Activated CD8-positive, alpha-beta T cell treated with anti-CD3 and anti-CD28 coated beads for 36 hours (primary cell): ENCODE data around the gene JADE2. TPM values are rescaled to one million over a fixed set of nuclear protein-coding genes. Genes with fewer than 3 reads are reported as not detected.

Source experiments
- ATAC-seq: fragments of 200-7000 bp; cut with Tn5 transposase; one replicate; pipeline ENCODE4 v1.10.0; 2021; ENCODE audit warnings: mild to moderate bottlenecking, moderate library complexity
- CTCF ChIA-PET: fragments of 350-600 bp; sonication (Branson Sonifier 250); formaldehyde crosslinking; loops from one replicate; lab custom pipeline; 2021; ENCODE audit warnings: antibody characterized with exemption; lab: Charles Lee
- POLR2A ChIA-PET: fragments of 350-600 bp; sonication (Branson Sonifier 250); formaldehyde crosslinking; loops from one replicate; lab custom pipeline; 2021; ENCODE audit warnings: antibody characterized with exemption; lab: Charles Lee
- DNase-seq: peaks from one replicate; pipeline ENCODE4 v3.0.0-alpha.2; 2020
- H3K27ac Mint-ChIP-seq: one replicate; pipeline ENCODE4 v1.8.0; 2021; ENCODE audit warnings: mild to moderate bottlenecking, mixed read lengths
- H3K27me3 Mint-ChIP-seq: one replicate; pipeline ENCODE4 v1.8.0; 2021; ENCODE audit warnings: mixed read lengths
- H3K36me3 Mint-ChIP-seq: one replicate; pipeline ENCODE4 v1.8.0; 2021; ENCODE audit warnings: low read depth, mixed read lengths
- H3K4me1 Mint-ChIP-seq: one replicate; pipeline ENCODE4 v1.8.0; 2021; ENCODE audit warnings: low read depth, mixed read lengths
- H3K4me3 Mint-ChIP-seq: one replicate; pipeline ENCODE4 v1.8.0; 2021; ENCODE audit warnings: mild to moderate bottlenecking, moderate library complexity, mixed read lengths
- H3K9me3 Mint-ChIP-seq: one replicate; pipeline ENCODE4 v1.8.0; 2021; ENCODE audit warnings: mixed read lengths
- CTCF ChIP-seq: fragments of 200-600 bp; IDR thresholded peaks from one replicate; pipeline ENCODE4 v1.8.0; 2022; ENCODE audit warnings: antibody characterized with exemption, mild to moderate bottlenecking
- intact Hi-C: fragments of 100-400 bp; cut with micrococcal nuclease; formaldehyde crosslinking; loops from one replicate; pipeline ENCODE4 v1.10.0; 2022
- total RNA-seq, 2 experiments: library from RNA; stranded (reverse); gene quantifications; one replicate each; pipeline ENCODE4 v1.2.3, GENCODE V29; 2021

Gene JADE2
- total RNA-seq, 2 experiments from 2014 or later: 58.7 to 61.2 TPM

GRCh38 chr5:134611515-134611914 lies 86.0 kb downstream of the JADE2 start:
- ChIA-PET POLR2A (no interaction called here), CTCF (no interaction called here)
- ATAC-seq: no peak
- Mint-ChIP-seq H3K4me1 (peaks cover 20% of the 10 kb centered on the region), H3K9me3 (no peaks in the 10 kb centered on the region), H3K36me3 (peaks cover 39% of the 10 kb centered on the region), H3K27me3 (no peaks in the 10 kb centered on the region), H3K4me3 (no peak overlapping the region), H3K27ac (no peak overlapping the region)
- intact Hi-C loops: no loop called here
- no peak for TF ChIP-seq CTCF
- DNase-seq: no peak

GRCh38 chr5:134614450-134615085 lies 89.1 kb downstream of the JADE2 start:
- no peaks in the 10 kb centered on the region for H3K27me3 Mint-ChIP-seq
- DNase-seq (no peak), ATAC-seq (no peak)
- intact Hi-C loops: no loop called here
- peak overlapping the region; percentile 2 for H3K27ac Mint-ChIP-seq
- no peak for TF ChIP-seq CTCF
- ChIA-PET POLR2A (interaction anchor here (0.6 kb wide), 1 partner anchor 14 kb away, joined by 3 read pairs; no protein-coding TSS in a partner anchor), CTCF (interaction anchor here (1.2 to 2.0 kb wide), 4 partner anchors 9 to 36 kb away, joined by 3 to 4 read pairs (median 4); no protein-coding TSS in a partner anchor)
- H3K9me3 Mint-ChIP-seq: no peaks in the 10 kb centered on the region
- H3K4me3 Mint-ChIP-seq: no peak overlapping the region
- peaks cover 7% of the 10 kb centered on the region for H3K4me1 Mint-ChIP-seq
- H3K36me3 Mint-ChIP-seq: peaks cover 29% of the 10 kb centered on the region

GRCh38 chr5:134620634-134621033 lies 95.2 kb downstream of the JADE2 start:
- intact Hi-C loops: no loop called here
- ATAC-seq (no peak), DNase-seq (no peak)
- Mint-ChIP-seq H3K4me1 (peaks cover 12% of the 10 kb centered on the region), H3K27me3 (no peaks in the 10 kb centered on the region), H3K4me3 (no peak overlapping the region), H3K27ac (no peak overlapping the region), H3K9me3 (no peaks in the 10 kb centered on the region), H3K36me3 (peaks cover 21% of the 10 kb centered on the region)
- CTCF ChIA-PET: interaction anchor here (1.0 to 1.1 kb wide), 3 partner anchors 16 to 33 kb away, joined by 3 to 4 read pairs (median 3); no protein-coding TSS in a partner anchor
- TF ChIP-seq CTCF: no peak
- POLR2A ChIA-PET: interaction anchor here (0.6 to 1.0 kb wide), 3 partner anchors 9 to 95 kb away, joined by 3 to 5 read pairs (median 5); no protein-coding TSS in a partner anchor

DNA sequence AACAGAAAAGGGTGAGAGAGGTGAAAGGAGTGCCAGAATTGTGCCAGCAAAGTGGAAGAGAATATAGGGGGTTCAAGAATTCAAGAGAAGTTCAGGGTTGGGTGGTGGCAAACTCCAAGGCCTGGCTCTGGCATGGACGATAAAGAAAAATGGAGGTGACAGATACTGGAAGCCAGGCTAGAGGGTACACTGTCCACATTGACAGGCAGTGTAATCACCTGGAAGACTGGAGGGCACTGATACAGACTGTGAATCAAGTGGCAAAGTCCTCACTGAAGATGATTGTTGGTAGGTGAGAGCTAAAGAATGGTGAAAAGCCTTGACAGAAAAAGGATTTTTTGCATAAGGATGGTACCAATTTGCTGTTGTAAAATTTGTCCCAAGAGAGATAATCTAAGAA lies 100.1 kb downstream of the JADE2 start:
- intact Hi-C loops: no loop called here
- TF ChIP-seq CTCF: no peak
- CTCF ChIA-PET: interaction anchor here (1.7 kb wide), 1 partner anchor 214 kb away, joined by 4 read pairs; the partner anchor contains the start of gene CDKN2AIPNL
- Mint-ChIP-seq H3K4me1 (peaks cover 20% of the 10 kb centered on the region), H3K9me3 (no peaks in the 10 kb centered on the region), H3K36me3 (peaks cover 11% of the 10 kb centered on the region), H3K27me3 (no peaks in the 10 kb centered on the region), H3K4me3 (no peak overlapping the region), H3K27ac (no peak overlapping the region)
- POLR2A ChIA-PET: no interaction called here
- DNase-seq (no peak), ATAC-seq (no peak)

GRCh38 chr5:134626369-134627014 lies 101.0 kb downstream of the JADE2 start:
- Mint-ChIP-seq H3K4me1 (peaks cover 27% of the 10 kb centered on the region), H3K4me3 (no peak overlapping the region), H3K36me3 (peaks cover 9% of the 10 kb centered on the region), H3K27ac (peak overlapping the region; percentile 4), H3K27me3 (no peaks in the 10 kb centered on the region), H3K9me3 (no peaks in the 10 kb centered on the region)
- intact Hi-C loops: no loop called here
- TF ChIP-seq CTCF: no peak
- POLR2A ChIA-PET: no interaction called here
- CTCF ChIA-PET: interaction anchor here (1.7 kb wide), 1 partner anchor 215 kb away, joined by 4 read pairs; the partner anchor contains the start of gene CDKN2AIPNL
- no peak for DNase-seq
- ATAC-seq: no peak
